A673 (cell line): Measurements from ENCODE around the gene TTPAL. TPM values are rescaled to one million over a fixed set of nuclear protein-coding genes. Genes with fewer than 3 reads are reported as not detected.
"Not testable (repeated sequence)": the region's sequence is repeated elsewhere in the genome, so short reads cannot be mapped to it uniquely, and the experiment has no call there.

ENCODE experiments used
- BruUV-seq: library from RNA; stranded (reverse); fragments of 400-500 nt; replicated peaks from 2 replicates; lab custom pipeline; 2021; lab: Mats Ljungman, UMichigan
- CTCF ChIA-PET: fragments of 300-600 bp; sonication (Branson Sonifier 250); formaldehyde crosslinking; loops from one replicate; lab custom pipeline; 2022; ENCODE audit warnings: antibody characterized with exemption; lab: Charles Lee
- POLR2A ChIA-PET: fragments of 300-600 bp; sonication (Branson Sonifier 250); formaldehyde crosslinking; loops from one replicate; lab custom pipeline; 2022; ENCODE audit warnings: antibody characterized with exemption; ENCODE audit not compliant: low non-redundant PET; lab: Charles Lee
- DNase-seq: peaks from one replicate; pipeline ENCODE4 v3.0.0-alpha.2; 2015; ENCODE audit warnings: low spot score
- H3K27ac ChIP-seq: fragments of 200-600 bp; sonication (generic); 2 replicates; pipeline ENCODE4 v1.5.1; 2016; ENCODE audit warnings: mixed run types, low read depth, mild to moderate bottlenecking, mixed read lengths, antibody characterized with exemption, low read length; ENCODE audit not compliant: poor library complexity, severe bottlenecking
- H3K27me3 ChIP-seq: fragments of 200-600 bp; sonication (generic); replicated peaks from 2 replicates; pipeline ENCODE4 v1.6.1; 2017; ENCODE audit warnings: mixed run types, low read depth, mild to moderate bottlenecking, mixed read lengths, antibody characterized with exemption, low read length; ENCODE audit not compliant: insufficient read depth, poor library complexity
- H3K36me3 ChIP-seq: fragments of 200-600 bp; sonication (generic); 2 replicates; pipeline ENCODE4 v1.6.1; 2016; ENCODE audit warnings: mixed run types, mild to moderate bottlenecking, mixed read lengths, antibody characterized with exemption, low read length; ENCODE audit not compliant: insufficient read depth, poor library complexity, severe bottlenecking
- H3K4me1 ChIP-seq: fragments of 200-600 bp; sonication (generic); 2 replicates; pipeline ENCODE4 v1.6.1; 2017; ENCODE audit warnings: mixed run types, mild to moderate bottlenecking, mixed read lengths, antibody characterized with exemption, low read length; ENCODE audit not compliant: insufficient read depth, poor library complexity, severe bottlenecking
- H3K4me3 ChIP-seq: fragments of 200-600 bp; sonication (generic); 2 replicates; pipeline ENCODE4 v1.5.1; 2016; ENCODE audit warnings: low read depth, mixed run types, mild to moderate bottlenecking, mixed read lengths, low read length; ENCODE audit not compliant: poor library complexity, severe bottlenecking
- H3K9me3 ChIP-seq: fragments of 200-600 bp; sonication (generic); 2 replicates; pipeline ENCODE4 v1.6.1; 2016; ENCODE audit warnings: mixed run types, low read depth, mild to moderate bottlenecking, mixed read lengths, antibody characterized with exemption, low read length; ENCODE audit not compliant: poor library complexity, severe bottlenecking
- CTCF ChIP-seq: fragments of 300-800, 200-600 bp; sonication (generic); conservative IDR thresholded peaks from 2 replicates; pipeline ENCODE4 v1.5.1; 2017; ENCODE audit warnings: low read depth, mild to moderate bottlenecking, antibody characterized with exemption, low read length, moderate library complexity, mixed read lengths
- EZH2 ChIP-seq: fragments of 200-600 bp; sonication (generic); IDR thresholded peaks from 2 replicates; pipeline ENCODE4 v1.6.1; 2017; ENCODE audit warnings: borderline replicate concordance, low read depth, mild to moderate bottlenecking, mixed read lengths, antibody characterized with exemption, low read length; ENCODE audit not compliant: poor library complexity, severe bottlenecking
- intact Hi-C: fragments of 100-400 bp; cut with micrococcal nuclease; formaldehyde crosslinking; loops from one replicate; pipeline ENCODE4 v1.10.0; 2022; ENCODE audit not compliant: unreplicated experiment
- total RNA-seq: library from RNA; stranded (reverse); gene quantifications from 2 replicates; pipeline ENCODE4 v1.2.3, GENCODE V29; 2021

TTPAL gene
- total RNA-seq, 1 experiment from 2014 or later, result 14.6 TPM

- Histone ChIP-seq H3K36me3 (no peaks in the 10 kb centered on the region), H3K27ac (no peak overlapping the region), H3K4me1 (no peaks in the 10 kb centered on the region), H3K27me3 (no peaks in the 10 kb centered on the region), H3K9me3 (no peaks in the 10 kb centered on the region), H3K4me3 (no peak overlapping the region)
- ChIA-PET POLR2A (interaction anchor here (0.6 kb wide), 1 partner anchor 266 kb away, joined by 4 read pairs; no protein-coding TSS in a partner anchor), CTCF (interaction anchor here (0.6 to 1.1 kb wide), 2 partner anchors 46 to 139 kb away, joined by 3 to 6 read pairs; no protein-coding TSS in a partner anchor)
- no TSS peak for BruUV-seq
- TF ChIP-seq CTCF, result peak; percentile 30; the same call in 1 of the 2 replicates
- no peak for TF ChIP-seq EZH2
- intact Hi-C loops, result no loop called here
- DNase-seq, result peak; percentile 32
Observed at GRCh38 chr20:44471481-44471882, 4.2 kb upstream of the TTPAL start.

GRCh38 chr20:44472283-44472682 lies 3.4 kb upstream of the TTPAL start:
- CTCF ChIA-PET, result interaction anchor here (0.6 kb wide), 1 partner anchor 18 kb away, joined by 3 read pairs; no protein-coding TSS in a partner anchor
- H3K9me3 ChIP-seq, POLR2A ChIA-PET, H3K4me3 ChIP-seq, DNase-seq, intact Hi-C loops, H3K4me1 ChIP-seq, H3K27ac ChIP-seq, BruUV-seq, H3K27me3 ChIP-seq, H3K36me3 ChIP-seq: not testable (repeated sequence)

GRCh38 chr20:44475372-44475693 lies 341 bp upstream of the TTPAL start:
- no peak for TF ChIP-seq CTCF
- TF ChIP-seq EZH2, result no peak
- CTCF ChIA-PET, result interaction anchor here (0.6 kb wide), 1 partner anchor 400 kb away, joined by 3 read pairs; no protein-coding TSS in a partner anchor
- no peaks in the 10 kb centered on the region for H3K4me1 ChIP-seq
- H3K27ac ChIP-seq, result peak overlapping the region; percentile 83
- no peaks in the 10 kb centered on the region for H3K27me3 ChIP-seq
- intact Hi-C loops, result no loop called here
- BruUV-seq, result no TSS peak
- H3K9me3 ChIP-seq, result no peaks in the 10 kb centered on the region
- POLR2A ChIA-PET, result no interaction called here
- H3K36me3 ChIP-seq, result no peaks in the 10 kb centered on the region
- peak; percentile 13 for DNase-seq
- H3K4me3 ChIP-seq, result peak overlapping the region; percentile 86

GRCh38 chr20:44477151-44477550 lies 1.5 kb downstream of the TTPAL start:
- Histone ChIP-seq H3K4me3 (no peak overlapping the region), H3K27me3 (no peaks in the 10 kb centered on the region), H3K9me3 (no peaks in the 10 kb centered on the region), H3K4me1 (no peaks in the 10 kb centered on the region), H3K36me3 (no peaks in the 10 kb centered on the region), H3K27ac (no peak overlapping the region)
- ChIA-PET CTCF (interaction anchor here (0.5 kb wide), 1 partner anchor 128 kb away, joined by 4 read pairs; no protein-coding TSS in a partner anchor), POLR2A (interaction anchor here (0.6 kb wide), 1 partner anchor 360 kb away, joined by 3 read pairs; no protein-coding TSS in a partner anchor)
- no TSS peak for BruUV-seq
- no peak for DNase-seq
- no peak for TF ChIP-seq EZH2
- TF ChIP-seq CTCF, result no peak
- intact Hi-C loops, result no loop called here
